Measurements from ENCODE around the gene DACT2.

Gene DACT2, protein sequence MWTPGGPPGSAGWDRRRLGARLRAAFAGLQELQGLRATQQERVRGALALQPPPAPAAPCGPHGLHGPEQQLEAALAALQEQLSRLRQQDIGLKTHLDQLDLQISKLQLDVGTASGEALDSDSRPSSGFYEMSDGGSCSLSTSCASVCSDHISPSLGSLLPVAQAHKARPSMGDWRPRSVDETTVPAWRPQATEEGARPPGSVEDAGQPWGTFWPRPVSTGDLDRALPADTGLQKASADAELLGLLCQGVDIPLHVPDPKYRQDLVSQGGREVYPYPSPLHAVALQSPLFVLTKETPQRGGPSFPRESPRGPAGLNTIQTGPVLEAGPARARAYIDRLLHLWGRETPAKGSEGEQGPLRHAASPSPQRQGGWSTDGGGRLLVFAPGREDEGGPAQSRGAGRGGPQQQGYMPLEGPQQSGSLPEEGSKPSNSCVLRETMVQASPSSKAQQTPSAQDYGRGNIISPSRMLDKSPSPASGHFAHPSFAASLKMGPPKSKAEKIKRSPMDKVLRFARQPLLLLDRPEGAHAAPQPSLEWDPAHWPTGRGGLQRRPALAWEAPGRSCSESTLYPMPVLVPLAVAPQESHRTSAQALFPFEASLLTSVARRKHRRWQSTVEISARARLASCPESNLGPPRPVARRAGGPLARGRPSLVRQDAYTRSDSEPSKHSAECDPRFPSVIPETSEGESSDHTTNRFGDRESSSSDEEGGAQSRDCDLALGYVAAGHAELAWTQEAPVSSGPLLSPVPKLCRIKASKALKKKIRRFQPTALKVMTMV

DNA sequence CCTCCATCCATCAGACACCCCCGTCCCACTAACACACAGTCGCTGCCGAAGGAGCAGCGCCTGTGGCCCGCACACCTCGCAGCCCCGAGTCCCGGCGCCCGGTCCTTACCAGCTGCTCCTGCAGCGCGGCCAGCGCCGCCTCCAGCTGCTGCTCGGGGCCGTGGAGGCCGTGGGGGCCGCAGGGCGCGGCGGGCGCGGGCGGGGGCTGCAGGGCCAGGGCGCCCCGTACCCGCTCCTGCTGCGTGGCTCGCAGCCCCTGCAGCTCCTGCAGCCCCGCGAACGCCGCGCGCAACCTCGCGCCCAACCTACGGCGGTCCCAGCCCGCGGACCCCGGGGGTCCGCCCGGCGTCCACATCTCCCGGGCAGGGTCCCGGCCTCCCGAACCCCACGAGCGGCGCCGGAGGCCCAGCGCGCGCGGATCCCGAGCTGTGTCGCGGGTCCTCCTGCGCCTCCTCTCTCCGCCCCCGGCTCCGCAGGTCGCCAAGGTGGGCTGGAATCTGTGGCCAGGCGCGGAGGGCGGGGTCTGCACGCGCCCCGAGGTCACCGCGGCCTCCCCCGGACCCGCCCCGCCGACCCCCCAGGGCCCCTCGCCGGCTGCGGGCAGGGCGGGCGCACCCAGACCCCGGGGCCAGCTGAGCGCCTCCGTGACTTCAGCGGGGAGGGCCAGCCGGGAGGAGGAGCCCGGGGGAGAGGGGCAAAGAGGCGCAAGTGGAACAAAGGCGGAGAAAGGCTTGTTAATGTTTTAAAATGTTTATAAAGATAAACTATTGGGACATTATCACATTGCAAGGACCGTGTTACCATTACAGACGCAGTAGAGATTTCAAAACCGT is at the start of gene DACT2:
DACT2 (minus strand) TSS at position 499 of the 833 bp plus-strand sequence; CDS start at position 355, 144 bp downstream.
- H3K4me3 ChIP-seq (ENCODE audit: low read depth, low read length), result peak within 1 kb of the TSS; percentile 34
- H3K9me3 ChIP-seq (ENCODE audit: severe bottlenecking), result no peaks in the 10 kb centered on the region
- TF ChIP-seq, protein P1, sequence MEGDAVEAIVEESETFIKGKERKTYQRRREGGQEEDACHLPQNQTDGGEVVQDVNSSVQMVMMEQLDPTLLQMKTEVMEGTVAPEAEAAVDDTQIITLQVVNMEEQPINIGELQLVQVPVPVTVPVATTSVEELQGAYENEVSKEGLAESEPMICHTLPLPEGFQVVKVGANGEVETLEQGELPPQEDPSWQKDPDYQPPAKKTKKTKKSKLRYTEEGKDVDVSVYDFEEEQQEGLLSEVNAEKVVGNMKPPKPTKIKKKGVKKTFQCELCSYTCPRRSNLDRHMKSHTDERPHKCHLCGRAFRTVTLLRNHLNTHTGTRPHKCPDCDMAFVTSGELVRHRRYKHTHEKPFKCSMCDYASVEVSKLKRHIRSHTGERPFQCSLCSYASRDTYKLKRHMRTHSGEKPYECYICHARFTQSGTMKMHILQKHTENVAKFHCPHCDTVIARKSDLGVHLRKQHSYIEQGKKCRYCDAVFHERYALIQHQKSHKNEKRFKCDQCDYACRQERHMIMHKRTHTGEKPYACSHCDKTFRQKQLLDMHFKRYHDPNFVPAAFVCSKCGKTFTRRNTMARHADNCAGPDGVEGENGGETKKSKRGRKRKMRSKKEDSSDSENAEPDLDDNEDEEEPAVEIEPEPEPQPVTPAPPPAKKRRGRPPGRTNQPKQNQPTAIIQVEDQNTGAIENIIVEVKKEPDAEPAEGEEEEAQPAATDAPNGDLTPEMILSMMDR (IDR thresholded peaks at IDR 0.05; ENCODE audit: low read depth, low read length), result no peak
- no peaks in the 10 kb centered on the region for H3K36me3 ChIP-seq
- no peak within 1 kb of the TSS for H3K27ac ChIP-seq
- H3K27me3 ChIP-seq (ENCODE audit: insufficient read depth, low read depth, severe bottlenecking), result no peaks in the 10 kb centered on the region
- DNase-seq, result no peak

DNA sequence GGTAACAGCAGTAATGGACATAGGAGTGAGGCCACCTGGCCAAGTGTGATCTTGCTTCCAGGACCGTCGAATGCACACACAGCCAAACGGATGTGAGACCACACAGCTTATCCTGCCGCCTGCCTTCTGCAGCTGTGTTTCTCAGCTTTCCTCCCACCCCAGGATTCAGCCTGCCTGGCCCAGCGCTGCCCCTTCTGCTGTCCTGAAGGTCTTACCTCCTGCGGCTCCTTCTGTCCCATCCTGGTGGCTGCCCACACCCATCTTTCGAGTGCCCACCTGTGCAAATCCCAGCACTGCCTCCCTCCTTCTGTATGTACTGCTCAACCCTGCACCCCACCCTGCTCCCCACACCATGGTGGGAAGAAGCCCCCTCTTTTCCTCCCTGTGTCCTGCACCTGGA is 49.4 kb upstream of the DACT2 start:
- Histone ChIP-seq H3K36me3 (no peaks in the 10 kb centered on the region), H3K27ac (no peak overlapping the region), H3K27me3 (ENCODE audit: insufficient read depth, low read depth, severe bottlenecking) (no peaks in the 10 kb centered on the region), H3K4me3 (ENCODE audit: low read depth, low read length) (no peak overlapping the region), H3K9me3 (ENCODE audit: severe bottlenecking) (no peaks in the 10 kb centered on the region)
- TF ChIP-seq, protein P1 (IDR thresholded peaks at IDR 0.05; ENCODE audit: low read depth, low read length), result no peak
- DNase-seq, result no peak

DNA sequence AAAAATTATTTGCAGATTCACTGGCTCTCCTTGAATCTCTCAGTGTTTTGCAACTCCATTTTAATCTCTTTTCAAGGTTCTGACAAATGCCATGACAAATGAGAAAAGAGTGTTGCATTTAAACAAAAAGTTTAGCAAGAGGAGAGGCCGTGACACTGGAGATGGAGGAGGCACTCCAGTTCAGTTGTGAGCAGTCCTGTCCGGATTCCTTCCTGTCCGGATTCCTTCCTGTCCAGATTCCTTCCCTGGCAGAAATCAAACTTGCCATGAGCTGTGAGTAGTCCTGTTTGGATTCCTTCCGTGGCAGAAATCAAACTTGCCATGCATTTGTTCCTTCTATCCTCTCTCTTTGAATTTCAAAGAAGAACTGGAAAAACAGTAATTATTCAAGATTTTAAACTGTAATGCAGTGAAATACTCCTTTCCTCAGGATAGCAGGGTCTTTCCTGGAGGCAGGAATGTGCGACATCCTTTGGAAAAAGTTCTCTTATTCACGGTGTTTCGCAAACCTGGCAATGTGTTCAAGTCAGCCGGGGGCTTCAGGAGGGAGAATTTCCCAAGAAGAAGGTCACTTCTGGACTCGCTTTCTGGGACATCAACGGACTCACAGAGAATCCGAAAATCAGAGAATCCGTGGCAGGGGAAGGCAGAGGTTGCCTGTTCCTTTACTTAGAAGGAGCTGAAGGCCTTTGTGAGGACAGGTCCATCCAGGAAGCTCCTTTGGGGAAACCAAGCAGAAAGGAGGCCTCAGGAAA is 48.7 kb upstream of the DACT2 start:
- no peaks in the 10 kb centered on the region for H3K27me3 ChIP-seq (ENCODE audit: insufficient read depth, low read depth, severe bottlenecking)
- no peaks in the 10 kb centered on the region for H3K36me3 ChIP-seq
- no peak overlapping the region for H3K4me3 ChIP-seq (ENCODE audit: low read depth, low read length)
- H3K27ac ChIP-seq, result no peak overlapping the region
- TF ChIP-seq, protein P1 (IDR thresholded peaks at IDR 0.05; ENCODE audit: low read depth, low read length), result no peak
- H3K9me3 ChIP-seq (ENCODE audit: severe bottlenecking), result no peaks in the 10 kb centered on the region
- DNase-seq, result no peak

DNA sequence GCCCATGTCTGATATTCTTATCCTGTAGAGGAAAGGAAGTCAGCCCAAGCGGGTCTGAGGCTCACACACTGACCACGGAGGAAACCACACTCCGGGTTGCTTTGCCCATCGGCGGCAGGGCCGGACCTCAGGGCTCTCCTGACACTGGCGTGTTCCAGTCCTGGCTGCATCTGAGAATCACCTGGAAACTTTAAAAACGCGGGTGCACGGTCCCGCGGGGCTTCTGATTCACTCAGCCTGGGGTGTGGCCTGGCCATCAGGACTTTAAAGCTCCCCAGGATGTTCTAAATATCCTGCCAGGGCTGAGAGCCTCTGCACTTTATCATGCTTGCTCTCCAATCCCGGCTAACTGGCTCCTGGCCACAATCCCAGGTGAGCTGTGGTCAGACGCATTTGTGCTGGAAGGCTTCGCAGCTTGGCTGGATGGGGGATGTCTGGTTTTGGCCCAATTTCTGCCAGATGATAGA is 47.7 kb upstream of the DACT2 start:
- Histone ChIP-seq H3K27me3 (ENCODE audit: insufficient read depth, low read depth, severe bottlenecking) (no peaks in the 10 kb centered on the region), H3K27ac (no peak overlapping the region), H3K9me3 (ENCODE audit: severe bottlenecking) (no peaks in the 10 kb centered on the region), H3K36me3 (no peaks in the 10 kb centered on the region), H3K4me3 (ENCODE audit: low read depth, low read length) (no peak overlapping the region)
- TF ChIP-seq, protein P1 (IDR thresholded peaks at IDR 0.05; ENCODE audit: low read depth, low read length), result no peak
- no peak for DNase-seq

DNA sequence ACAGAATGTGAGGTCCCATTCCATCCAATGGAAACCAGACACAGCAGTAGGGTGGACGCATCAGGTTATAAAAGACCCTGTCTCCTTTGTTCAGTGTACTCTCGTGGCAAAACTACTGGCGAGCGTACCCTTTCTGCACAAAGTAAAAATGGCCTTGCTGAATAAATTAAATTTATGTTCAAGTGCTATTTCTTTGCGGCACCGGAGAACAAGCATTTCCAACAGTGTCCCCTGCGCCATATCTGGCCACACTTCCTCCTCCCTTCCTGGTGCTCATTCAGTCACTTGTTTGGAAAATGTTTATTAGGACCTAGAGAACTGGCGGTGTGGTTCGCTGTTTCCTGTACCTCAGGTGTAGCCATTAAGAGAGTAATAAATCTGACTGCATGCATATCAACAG is 46.9 kb upstream of the DACT2 start:
- Histone ChIP-seq H3K4me3 (ENCODE audit: low read depth, low read length) (no peak overlapping the region), H3K9me3 (ENCODE audit: severe bottlenecking) (no peaks in the 10 kb centered on the region), H3K36me3 (no peaks in the 10 kb centered on the region), H3K27me3 (ENCODE audit: insufficient read depth, low read depth, severe bottlenecking) (no peaks in the 10 kb centered on the region), H3K27ac (no peak overlapping the region)
- TF ChIP-seq, protein P1 (IDR thresholded peaks at IDR 0.05; ENCODE audit: low read depth, low read length), result no peak
- no peak for DNase-seq

Data from WERI-Rb-1 (cell line).